D721Med (cell line): ENCODE measurements around the gene EPS8.

Experiments used
- DNase-seq: peaks from one replicate; pipeline ENCODE4 v3.0.0; 2011; ENCODE audit warnings: low spot score; ENCODE audit not compliant: insufficient read length
- FAIRE-seq: peaks from 2 replicates; lab custom pipeline; 2011; peaks lifted over from hg19 to GRCh38; lab: Jason Lieb, UNC
- TF ChIP-seq, protein P1 (sequence below): IDR thresholded peaks from 2 replicates; pipeline ENCODE4 v1.5.1; 2012; ENCODE audit warnings: mild to moderate bottlenecking, control low read depth; ENCODE audit not compliant: insufficient read depth; ENCODE audit errors: missing control alignments

EPS8 gene

DNA sequence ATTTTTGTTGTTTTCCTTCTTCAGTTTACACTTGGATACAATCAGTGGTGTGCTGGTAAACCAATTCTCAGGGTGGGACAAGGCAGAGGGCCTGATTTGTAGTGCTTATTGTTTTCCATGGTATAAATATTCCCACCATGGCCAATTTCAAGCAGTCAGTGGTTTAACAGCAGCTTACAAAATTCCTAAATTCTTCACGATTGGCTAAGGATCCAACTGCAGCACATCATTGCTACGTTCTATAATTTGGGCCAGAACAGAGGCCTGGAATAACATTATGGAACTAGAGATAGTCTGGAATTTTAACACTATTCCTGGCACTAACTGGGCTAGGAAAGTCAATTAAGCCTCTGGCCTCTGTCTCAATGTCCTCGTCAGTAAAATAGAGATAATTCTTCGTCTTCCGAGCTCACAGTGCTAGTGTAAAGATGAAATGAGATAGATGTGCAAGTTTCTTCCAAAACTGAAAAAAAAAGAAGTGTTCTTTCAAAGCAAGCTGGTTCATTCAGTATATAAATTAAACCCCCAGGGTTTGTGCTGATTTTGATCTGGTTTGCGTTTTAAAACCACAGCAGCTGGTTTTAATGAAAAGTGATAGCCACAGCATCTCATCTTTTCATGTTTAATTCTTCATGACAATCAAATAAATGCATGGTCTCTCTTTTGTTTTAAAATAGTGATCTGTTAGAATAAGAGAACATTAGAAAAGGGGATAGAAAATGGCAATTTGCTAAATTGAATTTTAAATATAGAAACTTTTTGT, 104.1 kb downstream of the EPS8 start:
- TF ChIP-seq, protein P1, sequence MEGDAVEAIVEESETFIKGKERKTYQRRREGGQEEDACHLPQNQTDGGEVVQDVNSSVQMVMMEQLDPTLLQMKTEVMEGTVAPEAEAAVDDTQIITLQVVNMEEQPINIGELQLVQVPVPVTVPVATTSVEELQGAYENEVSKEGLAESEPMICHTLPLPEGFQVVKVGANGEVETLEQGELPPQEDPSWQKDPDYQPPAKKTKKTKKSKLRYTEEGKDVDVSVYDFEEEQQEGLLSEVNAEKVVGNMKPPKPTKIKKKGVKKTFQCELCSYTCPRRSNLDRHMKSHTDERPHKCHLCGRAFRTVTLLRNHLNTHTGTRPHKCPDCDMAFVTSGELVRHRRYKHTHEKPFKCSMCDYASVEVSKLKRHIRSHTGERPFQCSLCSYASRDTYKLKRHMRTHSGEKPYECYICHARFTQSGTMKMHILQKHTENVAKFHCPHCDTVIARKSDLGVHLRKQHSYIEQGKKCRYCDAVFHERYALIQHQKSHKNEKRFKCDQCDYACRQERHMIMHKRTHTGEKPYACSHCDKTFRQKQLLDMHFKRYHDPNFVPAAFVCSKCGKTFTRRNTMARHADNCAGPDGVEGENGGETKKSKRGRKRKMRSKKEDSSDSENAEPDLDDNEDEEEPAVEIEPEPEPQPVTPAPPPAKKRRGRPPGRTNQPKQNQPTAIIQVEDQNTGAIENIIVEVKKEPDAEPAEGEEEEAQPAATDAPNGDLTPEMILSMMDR, result no peak
- FAIRE-seq (no peak), DNase-seq (no peak)

- TF ChIP-seq, protein P1, result no peak
- FAIRE-seq, result no peak
- no peak for DNase-seq
Observed at GRCh38 chr12:15682826-15683225, 106.4 kb downstream of the EPS8 start.

DNA sequence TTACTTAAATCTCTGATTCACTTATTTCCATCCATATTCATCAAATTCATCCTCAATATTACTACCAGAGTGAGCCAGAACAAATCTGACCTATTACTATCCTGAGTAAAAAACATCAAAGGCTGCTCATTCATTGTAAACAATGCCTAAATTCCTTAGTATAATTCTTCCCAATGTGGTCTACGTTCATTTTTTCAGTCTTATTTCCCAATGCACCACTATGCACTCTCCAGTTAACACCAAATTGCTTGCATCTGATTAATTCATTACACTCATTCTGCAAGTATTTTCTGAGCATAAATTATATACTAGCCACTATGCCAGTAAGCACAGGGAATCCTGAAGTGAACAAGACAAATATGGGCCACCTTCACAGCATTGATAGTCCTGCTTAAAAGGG, 110.0 kb downstream of the EPS8 start:
- TF ChIP-seq, protein P1, result no peak
- DNase-seq, result no peak
- FAIRE-seq, result no peak

GRCh38 chr12:15677726-15678201, 111.4 kb downstream of the EPS8 start:
- FAIRE-seq (no peak), DNase-seq (no peak)
- TF ChIP-seq, protein P1, result no peak

DNA sequence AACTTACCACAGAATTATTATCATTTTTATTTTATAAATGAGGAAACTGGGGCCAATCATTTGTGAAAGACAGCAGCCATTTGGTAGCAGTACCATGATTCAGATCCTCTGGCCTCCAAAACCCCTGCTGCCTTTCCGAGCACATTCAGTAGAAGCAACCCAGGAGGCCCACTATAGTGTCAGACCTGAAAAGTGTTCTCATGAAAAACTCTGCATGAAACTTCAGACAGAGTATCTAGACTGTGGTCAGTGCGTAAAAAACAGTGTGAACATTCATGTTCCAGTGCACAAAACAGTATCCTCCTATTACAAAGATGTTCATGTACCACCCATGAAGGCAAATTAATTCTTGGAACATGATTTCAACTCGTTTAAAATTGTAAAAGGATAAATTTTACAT, 112.0 kb downstream of the EPS8 start:
- FAIRE-seq, result no peak
- no peak for DNase-seq
- TF ChIP-seq, protein P1, result no peak

- DNase-seq (no peak), FAIRE-seq (no peak)
- TF ChIP-seq, protein P1, result no peak
Observed at GRCh38 chr12:15672671-15673270, 116.4 kb downstream of the EPS8 start.

- no peak for FAIRE-seq
- no peak for DNase-seq
- TF ChIP-seq, protein P1, result no peak
Observed at GRCh38 chr12:15670756-15671155, 118.4 kb downstream of the EPS8 start.
